SU-DHL-6 (cell line): ENCODE data around the gene EIF3F.

Source experiments
- CTCF ChIP-seq: fragments of 200-600 bp; sonication (generic); IDR thresholded peaks from one replicate; pipeline ENCODE4 v1.5.1; 2017; ENCODE audit warnings: antibody characterized with exemption, mild to moderate bottlenecking, low read length, moderate library complexity; ENCODE audit not compliant: insufficient read depth, poor library complexity, severe bottlenecking
- EZH2phosphoT487 ChIP-seq: fragments of 200-600 bp; sonication (generic), shearing (Covaris generic); conservative IDR thresholded peaks from 2 replicates; pipeline ENCODE4 v1.6.1; 2018; ENCODE audit warnings: mild to moderate bottlenecking, antibody characterized with exemption, low read length, moderate library complexity, mixed read lengths

- TF ChIP-seq CTCF, result no peak
- no peak for TF ChIP-seq EZH2phosphoT487
These were observed 48.2 kb downstream of the EIF3F start for GRCh38 chr11:8035200-8035855.
